Renal pelvis (tissue), 4 donors: Measurements from ENCODE around the gene ELP4. TPM values are rescaled to one million over a fixed set of nuclear protein-coding genes. Genes with fewer than 3 reads are reported as not detected.

ENCODE experiments used
- DNase-seq: peaks from one replicate; pipeline ENCODE4 v3.0.0-alpha.2; 2013
- polyA plus RNA-seq, 3 donors: library from polyadenylated mRNA; unstranded; fragments of 120-200 nt; gene quantifications; one replicate each; pipeline ENCODE4 v1.2.1, GENCODE V29; 2013; ENCODE audit not compliant: insufficient read length in 3 of 3

Gene ELP4
- polyA plus RNA-seq, 3 donors = 22.3 to 25.6 (median 22.8) TPM

DNA sequence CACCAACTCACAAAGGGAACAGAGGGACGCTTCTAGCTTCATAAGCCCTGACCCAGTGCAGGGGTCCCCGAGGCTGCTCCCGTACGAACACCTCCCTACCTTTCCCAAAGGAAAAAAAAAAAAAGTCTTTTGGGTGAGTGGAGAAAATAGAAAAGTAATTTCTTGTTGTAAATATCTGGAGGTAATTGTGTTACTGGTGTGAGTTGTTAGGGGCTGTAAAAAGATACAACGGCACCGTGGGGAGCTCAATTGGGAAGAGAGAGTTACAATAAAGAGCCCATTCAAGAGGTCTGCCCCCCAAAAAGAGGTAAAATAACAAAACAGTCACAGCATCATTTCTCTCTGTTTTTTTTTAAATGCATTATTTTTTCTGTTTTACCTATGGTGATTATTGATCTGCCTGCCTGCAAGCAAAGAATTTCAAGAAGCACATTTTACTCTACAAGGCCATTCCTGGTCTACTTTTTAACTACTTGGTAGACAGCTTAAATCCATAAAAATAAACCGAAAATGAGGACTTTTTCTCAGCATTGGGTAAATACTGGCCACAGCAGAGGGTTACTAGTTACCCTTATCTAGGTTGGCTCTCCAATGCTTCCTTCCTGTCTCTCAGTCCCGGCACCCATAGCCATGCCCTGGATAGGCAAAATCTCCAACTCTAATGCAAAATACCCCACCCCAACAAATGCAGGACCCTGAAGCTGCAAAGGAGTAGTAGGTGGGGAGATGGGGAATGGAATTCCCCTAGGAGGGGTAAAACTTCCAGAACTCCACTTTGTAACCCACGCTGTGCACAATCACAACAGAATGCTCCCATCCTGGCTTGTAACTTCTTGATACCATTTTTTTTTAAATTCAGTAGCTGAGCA lies 298.5 kb downstream of the ELP4 start:
- DNase-seq = no peak

DNA sequence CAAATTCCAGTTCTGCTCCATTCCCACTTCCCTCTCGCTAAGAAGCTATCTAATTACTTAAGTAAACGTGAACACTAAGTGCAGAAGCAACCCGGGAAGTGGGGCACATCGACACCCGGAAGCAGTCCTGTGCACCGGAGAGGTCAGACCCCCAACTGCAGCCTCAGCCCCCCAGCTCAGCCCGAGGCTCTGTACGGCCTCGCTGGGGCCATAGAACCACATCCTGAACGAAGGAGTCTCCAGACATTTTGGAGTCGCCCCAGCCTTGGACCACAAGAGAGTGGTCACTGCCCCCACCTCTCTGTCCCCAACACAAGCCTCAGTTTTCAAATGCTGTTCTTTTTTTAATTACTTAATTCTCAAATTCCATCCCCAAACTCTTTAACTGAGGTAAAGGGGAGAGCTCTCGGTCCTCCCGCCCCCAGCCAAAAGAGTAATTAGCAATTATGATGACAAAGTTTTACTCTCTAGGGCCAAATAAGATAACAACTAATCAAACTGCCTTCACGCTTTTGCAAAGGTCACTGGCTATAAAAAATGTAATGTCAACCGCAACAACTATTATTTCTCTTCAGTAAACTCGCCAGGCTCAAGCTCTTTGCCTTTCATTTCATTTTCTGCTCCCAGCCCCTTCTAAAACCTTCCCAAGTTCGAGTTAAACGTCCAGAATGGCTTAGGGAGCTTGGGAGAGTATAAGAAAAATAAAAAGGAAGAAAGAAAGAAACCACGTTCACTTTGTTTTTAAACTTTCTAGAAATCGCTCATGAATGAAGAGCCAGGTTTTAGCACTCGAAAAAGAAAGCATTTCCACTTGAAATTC lies 299.4 kb downstream of the ELP4 start:
- no peak for DNase-seq

DNA sequence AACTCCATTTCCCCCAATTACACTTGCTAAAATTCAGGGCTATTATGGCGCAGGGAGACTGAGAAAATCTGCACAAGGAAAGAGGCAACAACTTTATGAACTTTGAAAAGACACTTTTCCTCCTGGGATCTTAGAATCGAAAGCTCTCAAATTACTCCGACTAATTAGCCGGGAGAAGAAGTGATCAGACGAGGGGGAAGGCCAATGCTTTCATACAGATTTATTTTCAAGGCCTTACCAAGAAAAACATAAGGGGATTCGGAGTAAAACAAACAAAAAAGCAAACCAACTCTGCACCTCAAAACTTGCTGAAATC lies 299.9 kb downstream of the ELP4 start:
- no peak for DNase-seq

DNA sequence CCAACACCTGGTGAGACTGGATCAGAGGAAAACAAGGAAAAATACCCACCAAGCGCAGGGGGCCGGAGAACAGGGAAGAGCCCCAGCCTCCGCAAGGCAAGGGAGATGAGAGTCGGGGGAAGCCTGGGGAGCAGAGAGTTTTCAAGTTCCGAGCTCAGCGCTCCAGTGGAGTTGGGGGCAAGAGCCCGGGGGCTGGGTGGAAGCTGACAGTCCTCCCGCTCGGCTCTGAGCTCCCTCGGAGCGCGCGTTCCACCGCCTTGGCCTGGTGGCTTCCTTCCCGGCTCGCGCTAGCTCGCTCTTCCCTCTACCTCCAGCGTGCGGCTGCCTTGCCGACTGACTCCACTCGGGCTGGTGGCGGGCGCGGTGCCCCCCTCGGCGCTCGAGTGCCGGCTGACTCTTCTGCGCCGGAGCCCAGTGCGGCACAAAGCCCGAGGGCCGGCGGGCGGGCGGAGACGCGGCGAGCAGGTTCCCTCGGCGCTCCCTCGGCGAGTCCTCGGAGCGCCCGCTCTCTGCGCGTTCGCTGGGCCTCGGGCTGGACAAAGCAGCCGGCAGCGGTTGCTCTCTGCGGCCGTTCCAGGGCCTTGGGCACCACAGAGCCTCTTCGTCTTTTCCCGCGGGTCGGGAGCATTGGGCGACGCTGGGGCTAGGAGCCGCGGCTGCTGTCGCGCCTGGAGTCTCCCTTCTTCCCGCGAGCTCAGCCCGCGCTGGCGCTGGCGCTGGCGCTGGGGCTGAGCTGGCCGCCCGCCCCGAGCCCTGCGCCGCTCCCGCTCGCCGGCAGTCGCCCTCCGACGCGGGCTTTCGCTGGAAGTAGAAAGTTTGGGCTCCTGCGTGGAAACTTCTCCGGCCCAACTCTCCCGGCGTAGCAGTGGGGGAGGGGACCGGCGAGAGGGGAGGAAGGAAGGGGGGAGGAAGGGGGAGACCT lies 300.6 kb downstream of the ELP4 start:
- DNase-seq = no peak

DNA sequence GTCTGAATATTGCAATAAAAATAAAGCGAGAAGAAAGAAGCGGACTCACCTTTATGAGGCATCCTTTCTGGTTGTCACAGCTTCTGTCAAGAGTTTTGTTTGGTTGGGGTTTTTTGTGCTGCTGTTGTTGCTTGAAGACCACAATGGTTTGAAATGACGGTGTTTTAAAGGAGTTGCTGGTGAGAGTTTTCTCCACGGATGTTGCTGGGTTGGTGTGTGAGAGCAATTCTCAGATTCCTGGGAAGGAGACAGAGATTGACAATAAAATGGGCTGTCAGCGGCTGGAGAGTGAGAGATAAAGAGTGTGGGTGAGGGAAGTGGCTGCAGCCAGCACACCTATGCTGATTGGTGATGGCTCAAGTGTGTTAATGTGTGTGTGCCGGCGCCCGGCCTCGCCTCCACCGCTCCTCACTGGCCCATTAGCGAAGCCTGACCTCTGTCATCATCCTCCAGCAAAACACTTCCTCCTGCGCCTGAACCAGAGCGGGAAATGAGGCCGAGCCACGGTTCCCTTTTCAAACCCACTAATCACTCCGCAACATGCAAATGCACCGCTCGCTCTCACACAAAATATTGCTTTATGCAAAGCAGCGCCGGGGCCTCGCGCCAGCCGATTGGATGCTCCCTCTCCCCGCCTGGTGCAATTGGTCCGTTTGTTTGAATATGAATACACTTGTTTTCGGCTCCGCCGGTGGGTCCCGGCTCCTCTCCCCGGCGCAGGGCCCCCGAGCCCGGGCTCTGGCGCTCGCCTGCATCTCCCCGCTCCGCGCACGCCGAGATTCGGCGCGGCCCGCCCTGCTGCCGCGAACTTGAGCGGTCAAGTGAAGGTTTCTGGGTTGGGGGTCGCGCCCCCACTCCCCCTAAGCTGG lies 301.4 kb downstream of the ELP4 start, which contains the start of gene PAX6:
PAX6 (minus strand) TSS at position 544 of the 869 bp plus-strand sequence. CDS start 4,911 bp downstream, outside the sequence.
- no peak for DNase-seq

DNA sequence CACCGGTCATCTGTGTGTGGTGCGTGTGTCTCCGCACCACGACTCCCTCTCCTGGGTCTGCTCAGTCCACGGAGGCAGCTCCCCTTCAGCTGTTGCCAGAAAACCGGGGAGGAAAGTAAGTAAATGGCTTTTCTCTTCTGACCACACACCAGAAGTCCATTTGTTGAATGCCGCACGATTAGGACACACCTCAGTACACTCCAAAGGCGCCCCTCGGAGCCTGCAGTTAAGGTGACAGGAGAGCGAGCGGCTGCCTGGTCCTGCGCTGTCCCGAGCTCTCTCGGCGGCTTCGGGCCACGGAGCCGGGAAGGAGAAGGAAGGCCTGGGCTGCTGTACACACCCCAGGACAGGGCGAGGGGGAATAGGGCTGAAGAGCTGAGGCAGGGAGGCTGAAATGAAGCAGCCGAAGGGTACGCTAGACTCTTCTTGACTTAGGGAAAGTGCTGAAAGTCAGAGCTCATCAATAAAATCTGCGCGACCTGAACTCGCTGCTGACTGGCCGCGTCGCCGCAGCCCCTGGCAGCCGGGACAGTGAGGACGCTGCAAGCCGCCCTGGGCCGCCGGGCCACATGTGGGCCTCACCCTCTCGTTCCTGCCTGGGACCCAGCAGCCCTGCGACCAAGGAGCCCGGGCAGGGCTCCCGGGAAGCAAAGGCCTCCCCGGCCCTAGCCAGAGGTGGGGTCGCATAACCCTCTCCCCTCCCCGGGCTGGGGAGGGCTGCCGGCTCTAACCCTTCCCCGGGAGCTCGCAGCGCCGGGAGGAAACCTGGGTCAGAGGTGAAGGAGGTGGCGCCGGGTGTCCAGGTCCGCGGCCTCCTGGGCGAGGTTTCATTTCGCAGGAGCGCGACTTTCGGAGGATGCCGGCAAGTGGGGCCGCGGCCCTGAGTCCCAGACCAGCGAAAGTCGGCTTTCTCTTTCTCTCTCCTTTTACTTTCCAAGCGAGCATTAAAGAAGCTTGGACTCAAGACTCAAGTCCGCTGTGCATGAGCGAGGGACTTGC lies 303.1 kb downstream of the ELP4 start:
- DNase-seq = no peak

DNA sequence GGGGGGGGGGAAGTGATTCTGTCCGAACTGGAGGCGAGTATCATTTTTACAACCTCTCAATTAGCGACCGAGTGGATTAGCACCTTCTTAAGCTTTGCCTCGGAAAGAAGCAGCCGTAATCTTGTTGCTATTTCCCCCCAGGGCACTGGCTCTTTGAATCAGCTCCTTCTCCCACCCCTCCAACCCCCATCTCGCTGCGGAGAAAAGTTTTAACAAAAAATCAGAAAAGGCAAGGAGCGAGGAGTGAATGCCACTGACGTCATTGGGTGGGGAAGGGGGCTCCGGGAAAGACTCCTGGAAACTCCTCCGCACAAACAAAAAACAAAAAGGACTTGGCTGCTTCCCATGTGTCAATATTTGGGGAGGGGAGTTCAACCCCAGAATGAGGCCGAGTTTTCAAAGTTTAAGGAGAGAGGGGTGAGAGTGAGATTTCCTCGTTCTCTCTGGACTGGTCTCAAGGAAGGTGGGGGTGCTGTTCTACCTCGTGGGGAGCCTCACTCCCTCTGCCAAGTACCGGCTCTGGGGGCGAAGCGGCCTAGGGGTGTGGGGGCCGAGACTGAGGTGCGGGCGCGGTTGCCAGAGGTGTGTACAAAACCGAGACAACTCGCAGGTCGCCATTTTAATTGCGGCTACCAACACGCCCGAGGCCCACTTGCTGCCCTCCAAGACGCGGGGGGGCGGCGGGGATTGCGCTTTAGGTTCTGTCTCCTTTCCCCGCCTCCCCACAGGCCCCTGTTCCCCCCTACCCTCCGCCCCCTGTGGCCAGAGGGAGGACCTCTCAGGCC lies 304.0 kb downstream of the ELP4 start:
- DNase-seq = no peak

DNA sequence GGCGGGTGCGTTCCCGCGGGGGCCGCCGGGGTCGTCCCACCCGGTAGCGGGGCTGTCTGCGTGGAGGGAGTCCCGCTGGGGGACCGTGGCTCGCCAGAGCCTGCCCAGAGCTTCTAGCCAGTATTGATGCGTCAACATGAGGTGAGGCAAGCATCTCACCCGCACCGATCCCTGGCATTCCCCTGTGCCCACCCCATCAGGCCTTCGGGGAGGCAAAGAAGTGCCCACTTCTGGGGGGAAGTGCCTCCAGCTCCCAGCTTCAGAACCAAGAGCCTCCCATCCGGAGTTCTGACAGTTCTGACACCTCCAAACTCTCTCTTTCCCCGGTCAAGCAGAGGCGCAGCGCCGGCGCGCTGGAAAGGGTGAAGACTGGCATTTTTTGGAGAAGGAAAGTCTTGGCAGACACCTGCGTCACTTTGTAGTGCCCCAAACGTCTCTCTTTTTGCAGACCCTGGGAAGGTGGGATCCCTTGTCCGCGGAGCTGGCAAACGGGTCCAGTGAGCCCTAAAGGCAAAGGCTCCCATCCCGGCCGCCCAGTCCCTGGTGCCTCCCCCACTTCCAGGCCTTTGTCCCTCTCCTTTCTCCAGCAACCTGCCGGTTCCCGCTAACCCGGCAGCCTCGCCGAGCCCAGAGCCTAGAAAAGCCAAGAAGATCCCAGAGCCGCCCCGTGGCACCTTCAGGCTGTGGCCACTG lies 304.8 kb downstream of the ELP4 start:
- DNase-seq = no peak

DNA sequence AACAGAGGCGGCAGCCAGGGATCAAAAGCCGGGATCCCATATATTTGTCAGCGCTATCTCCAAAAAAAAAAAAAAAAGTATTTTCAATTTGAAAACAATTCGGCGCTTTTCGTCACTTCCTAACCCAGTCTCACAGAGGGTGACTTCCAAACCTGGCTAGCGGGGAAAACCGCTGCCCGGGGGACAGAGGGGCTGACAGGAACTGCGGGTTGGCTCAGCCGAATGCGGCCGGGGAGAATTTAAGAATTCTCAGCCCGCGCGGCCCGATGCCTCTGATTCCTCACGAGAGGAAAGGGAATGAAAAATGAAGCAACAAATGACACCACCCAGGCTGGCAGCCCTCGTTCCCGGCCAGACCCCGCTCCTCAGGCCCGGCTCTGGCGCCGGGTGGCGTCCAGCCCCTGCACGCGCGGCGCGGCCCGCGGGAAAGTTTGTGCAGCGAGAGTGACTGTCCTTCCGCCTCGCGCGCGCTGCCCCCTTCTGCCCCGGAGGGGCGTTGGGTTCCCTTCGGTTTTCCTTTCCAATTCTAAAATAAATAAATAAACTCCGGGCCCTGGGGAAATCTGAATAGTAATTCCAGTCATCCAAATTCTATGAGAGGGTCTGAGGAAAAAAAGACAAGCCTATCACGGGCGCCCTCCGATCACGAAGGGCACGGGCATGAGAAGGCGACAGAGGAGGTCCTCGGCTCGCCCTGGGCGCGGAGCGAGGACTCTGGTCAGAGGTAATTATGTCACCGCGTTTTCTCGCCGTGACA lies 306.3 kb downstream of the ELP4 start:
- no peak for DNase-seq

DNA sequence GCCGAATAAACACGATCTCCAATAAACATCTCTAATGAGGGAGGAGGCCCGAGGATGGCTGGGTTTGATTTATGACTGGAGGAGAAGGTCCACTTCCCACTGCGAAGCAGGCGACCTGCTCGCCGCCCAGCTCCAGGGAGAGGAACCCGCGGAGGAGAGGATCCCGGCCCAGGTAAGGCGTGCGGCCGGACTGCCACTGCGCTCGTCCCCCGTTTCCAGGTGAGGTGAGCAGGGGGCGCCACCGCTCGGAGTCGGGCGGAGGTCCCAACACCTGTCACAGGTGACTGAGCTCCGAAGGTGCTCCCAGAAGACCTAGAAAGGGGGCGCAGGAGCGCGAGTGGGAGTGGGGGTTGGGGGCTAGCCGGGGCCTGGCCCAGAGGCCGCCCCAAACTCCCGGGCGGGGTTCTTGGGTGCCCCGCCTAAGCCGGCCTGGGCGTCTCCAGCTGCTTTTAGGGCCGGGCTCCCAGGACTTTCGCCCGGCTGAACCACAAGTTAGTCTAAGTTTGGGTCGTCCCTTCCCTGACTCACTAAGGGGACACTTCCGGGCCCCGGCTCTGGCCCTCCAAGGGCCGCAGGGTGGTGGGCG lies 307.0 kb downstream of the ELP4 start:
- DNase-seq = no peak

DNA sequence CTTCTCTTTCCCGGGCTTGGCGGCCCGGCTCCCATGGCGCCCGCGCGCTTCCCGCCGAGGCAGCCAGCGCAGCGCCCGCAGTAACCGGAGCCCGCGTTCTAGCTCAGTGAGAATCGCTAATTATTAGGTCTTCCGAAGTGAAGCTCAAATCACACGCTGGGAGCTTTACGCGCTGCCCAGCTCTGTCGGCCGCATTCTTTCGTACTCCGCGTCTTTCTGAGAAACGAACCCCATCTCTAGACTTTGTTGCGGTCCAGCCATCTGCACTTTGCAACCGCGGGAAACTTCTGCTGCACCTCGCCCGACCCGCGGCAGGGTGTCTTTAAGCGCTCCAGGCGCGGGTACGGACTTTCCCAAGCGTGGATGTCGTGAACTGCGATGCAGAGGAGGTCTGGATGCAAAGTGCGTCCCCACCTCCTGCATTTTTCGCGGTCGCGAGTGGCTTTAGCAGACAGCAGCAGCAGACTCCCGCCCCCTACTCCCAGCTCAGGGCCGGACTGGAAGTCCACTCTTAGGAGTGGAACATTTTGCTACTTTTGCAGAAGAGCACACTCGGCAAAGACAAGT lies 307.6 kb downstream of the ELP4 start:
- DNase-seq = no peak

DNA sequence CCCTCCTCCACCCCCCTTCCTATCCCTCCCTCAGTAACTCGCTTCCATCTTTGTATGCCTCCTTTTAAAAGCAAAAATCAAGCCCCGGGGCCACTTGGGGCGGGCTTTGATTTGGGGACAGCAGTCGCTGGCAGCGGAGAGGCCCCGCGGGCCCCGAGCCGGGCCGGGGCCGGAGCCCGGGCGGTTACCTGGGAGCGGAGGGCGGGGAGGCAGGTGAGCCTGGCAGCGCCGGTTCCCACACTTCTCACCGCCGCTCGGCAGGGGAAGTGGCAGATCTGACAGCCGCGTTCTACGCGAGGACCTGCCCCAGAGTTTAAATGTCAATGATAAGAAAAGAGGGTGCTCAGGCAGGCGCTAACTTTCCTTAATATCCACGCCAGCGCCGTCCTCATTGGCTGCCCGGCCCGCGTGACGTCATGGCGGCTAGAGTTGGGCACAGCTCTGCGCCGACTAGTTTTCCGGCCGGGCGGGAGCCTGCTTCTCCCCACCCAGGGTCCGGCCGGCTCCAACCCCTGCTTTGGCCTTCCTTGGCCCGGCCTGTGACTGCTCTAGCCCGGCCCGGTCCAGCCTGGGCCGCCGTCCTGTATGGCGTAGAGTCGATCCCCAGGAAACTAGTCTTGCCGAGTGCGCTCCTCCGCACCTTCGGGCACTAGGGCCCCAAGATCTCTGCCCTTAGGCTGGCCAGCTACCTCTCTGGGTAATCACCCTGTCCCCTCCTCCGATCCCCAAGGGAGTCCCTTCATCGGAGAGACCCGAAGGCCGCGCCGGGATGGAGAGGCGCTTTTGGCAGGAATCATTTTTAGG lies 308.3 kb downstream of the ELP4 start:
- DNase-seq = no peak

DNA sequence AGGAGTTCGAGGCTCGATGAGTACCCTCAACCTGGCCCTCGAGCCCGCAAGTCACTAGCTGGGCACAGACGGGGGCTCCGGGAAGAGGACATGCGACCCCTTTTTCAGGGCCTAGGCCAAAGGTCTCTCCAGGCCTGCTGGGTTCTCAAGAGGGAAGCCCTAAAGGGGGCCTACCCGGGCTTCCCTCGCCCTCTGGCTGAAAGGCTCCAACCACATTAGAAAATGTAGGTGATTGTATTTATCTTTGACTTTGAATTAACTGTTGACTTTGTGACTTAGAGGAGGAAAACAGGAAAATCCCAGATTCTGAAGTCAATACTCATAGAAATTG lies 308.8 kb downstream of the ELP4 start:
- DNase-seq = no peak

DNA sequence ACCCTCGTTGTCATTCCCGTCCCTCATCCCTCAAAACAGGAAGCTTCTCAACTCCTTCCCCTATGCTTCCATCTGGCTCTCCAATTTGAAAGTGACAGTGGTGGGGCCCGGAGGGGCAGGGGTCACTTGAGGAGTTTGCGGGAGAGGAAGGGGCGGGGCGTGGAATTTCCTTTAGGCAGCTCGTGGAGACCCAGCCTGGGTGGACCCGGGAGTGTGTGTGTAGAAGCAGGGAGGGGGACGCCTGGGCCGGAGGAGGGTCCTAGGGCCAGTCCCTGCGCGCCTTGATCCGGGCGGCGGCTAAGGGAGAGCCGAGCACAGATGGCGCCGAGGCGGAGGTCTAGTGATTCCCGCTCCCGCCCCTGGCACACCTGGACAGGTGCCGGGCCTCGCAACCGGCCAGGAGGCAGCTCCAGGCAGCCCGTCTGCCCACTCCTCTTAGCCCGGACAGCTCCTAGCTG lies 309.3 kb downstream of the ELP4 start:
- DNase-seq = no peak

DNA sequence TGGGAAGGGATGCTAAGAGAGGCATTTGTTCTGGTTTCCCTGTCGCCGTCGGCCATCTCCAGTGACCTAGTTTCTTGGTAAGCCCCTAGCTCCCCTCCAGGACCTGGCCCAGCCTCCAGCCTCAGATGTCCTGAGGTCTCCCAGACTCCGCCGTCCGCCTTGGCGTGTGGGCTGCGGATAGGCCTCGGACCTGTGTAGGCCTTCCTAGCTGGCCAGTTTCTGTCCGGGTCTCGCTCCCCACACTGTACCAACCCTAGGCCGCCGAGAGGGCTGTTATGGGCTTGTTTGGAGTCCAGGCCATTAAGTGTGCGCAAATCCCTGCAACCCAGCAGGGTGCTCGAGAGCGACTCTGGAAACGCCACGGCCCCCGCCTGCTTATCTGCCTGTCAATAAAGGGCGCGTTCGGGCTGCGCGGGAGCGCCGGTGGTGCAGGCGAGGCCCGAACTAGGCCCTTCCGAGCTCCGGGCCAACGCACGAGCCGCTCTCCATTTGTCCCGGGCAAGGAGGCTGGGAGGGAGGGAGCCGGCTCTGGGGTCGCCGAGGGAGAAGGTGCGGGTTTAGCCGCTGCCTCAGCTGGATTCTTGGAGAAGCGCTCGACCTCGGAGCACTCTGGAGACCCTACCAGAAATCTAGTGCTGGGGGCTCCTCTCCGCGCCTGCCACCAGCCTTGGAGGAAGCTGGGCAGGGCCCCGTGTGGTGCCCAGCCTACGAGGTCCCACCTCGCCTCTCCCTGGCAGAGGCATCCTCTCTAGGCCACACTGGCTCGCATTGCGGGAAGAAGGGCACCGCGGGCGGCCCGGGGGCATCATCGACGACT lies 310.3 kb downstream of the ELP4 start:
- no peak for DNase-seq
